SK-N-SH (cell line): ENCODE measurements around the gene LGSN.

Experiments
- CTCF ChIP-seq: fragments of 200-600 bp; sonication (generic); IDR thresholded peaks from 2 replicates; pipeline ENCODE4 v1.6.1; 2017; ENCODE audit warnings: antibody characterized with exemption, mild to moderate bottlenecking, moderate library complexity
- ELF1 ChIP-seq: IDR thresholded peaks from 2 replicates; pipeline ENCODE4 v1.4.0; 2012
- FOSL2 ChIP-seq: IDR thresholded peaks from 2 replicates; pipeline ENCODE4 v1.4.0; 2012; ENCODE audit warnings: low read depth, mild to moderate bottlenecking, moderate library complexity, borderline replicate concordance
- GABPA ChIP-seq: IDR thresholded peaks from 2 replicates; pipeline ENCODE4 v1.4.0; 2012; ENCODE audit warnings: low read depth, mild to moderate bottlenecking
- RAD21 ChIP-seq: IDR thresholded peaks from 2 replicates; pipeline ENCODE4 v1.6.1; 2012; ENCODE audit warnings: mild to moderate bottlenecking, low read length
- REST ChIP-seq: IDR thresholded peaks from 2 replicates; pipeline ENCODE4 v1.6.1; 2012; ENCODE audit warnings: mild to moderate bottlenecking, low read depth, low read length, moderate library complexity
- RXRA ChIP-seq: IDR thresholded peaks from 2 replicates; pipeline ENCODE4 v1.4.0; 2012; ENCODE audit warnings: low read depth, mild to moderate bottlenecking, borderline replicate concordance
- SMC3 ChIP-seq: IDR thresholded peaks from 2 replicates; pipeline ENCODE4 v1.6.1; 2012; ENCODE audit warnings: low read depth, low read length, improper control_type of control experiment
- TAF1 ChIP-seq: IDR thresholded peaks from 2 replicates; pipeline ENCODE4 v1.6.1; 2012; ENCODE audit warnings: low read depth, mild to moderate bottlenecking, low read length, moderate library complexity, borderline replicate concordance
- YY1 ChIP-seq: IDR thresholded peaks from 2 replicates; pipeline ENCODE4 v1.4.0; 2012; ENCODE audit warnings: low read depth, mild to moderate bottlenecking
- ZBTB33 ChIP-seq: IDR thresholded peaks from 2 replicates; pipeline ENCODE4 v1.4.0; 2012; ENCODE audit warnings: low read depth, borderline replicate concordance

- TF ChIP-seq FOSL2 = no peak
- TF ChIP-seq TAF1 = no peak
- TF ChIP-seq GABPA = no peak
- no peak for TF ChIP-seq RAD21
- TF ChIP-seq ZBTB33 = no peak
- no peak for TF ChIP-seq CTCF
- TF ChIP-seq YY1 = no peak
- TF ChIP-seq SMC3 = no peak
- no peak for TF ChIP-seq ELF1
- TF ChIP-seq RXRA = no peak
- no peak for TF ChIP-seq REST
Observed at GRCh38 chr6:63303476-63303875, 16.3 kb downstream of the LGSN start.
